Uterus (tissue), 4 donors: ENCODE measurements around the gene MYO6. TPM values are rescaled to one million over a fixed set of nuclear protein-coding genes. Genes with fewer than 3 reads are reported as not detected.
"Not testable (repeated sequence)": the region's sequence is repeated elsewhere in the genome, so short reads cannot be mapped to it uniquely, and the experiment has no call there.

Experiments
- DNase-seq, 2 donors: peaks; one replicate each; pipeline ENCODE4 v3.0.0-alpha.2; 2019 to 2020
- H3K27ac ChIP-seq, 2 donors: fragments of 200-600 bp; sonication (generic); 1 replicate in 1 of 2; 2 replicates in 1 of 2; pipeline ENCODE4 v1.5.1; 2016 to 2018
- H3K27me3 ChIP-seq, 2 donors: fragments of 200-600 bp; sonication (generic); one replicate each; pipeline ENCODE4 v1.5.1; 2018 to 2019; ENCODE audit warnings: control low read depth in 1 of 2
- H3K36me3 ChIP-seq, 2 donors: fragments of 200-600 bp; sonication (generic); one replicate each; pipeline ENCODE4 v1.5.1; 2019; ENCODE audit warnings: control low read depth in 1 of 2
- H3K4me1 ChIP-seq, 2 donors: fragments of 200-600 bp; sonication (generic); one replicate each; pipeline ENCODE4 v1.5.1; 2018 to 2019; ENCODE audit warnings: control low read depth in 1 of 2
- H3K4me3 ChIP-seq, 2 donors: fragments of 200-600 bp; sonication (generic); 1 replicate in 1 of 2; 2 replicates in 1 of 2; pipeline ENCODE4 v1.5.1; 2018 to 2019; ENCODE audit warnings: mild to moderate bottlenecking in 1 of 2
- H3K9me3 ChIP-seq, 2 donors: fragments of 200-600 bp; sonication (generic); one replicate each; pipeline ENCODE4 v1.5.1; 2019; ENCODE audit warnings: control low read depth in 1 of 2
- POLR2A ChIP-seq, 2 donors: fragments of 450-650 bp; IDR thresholded peaks; one replicate each; pipeline ENCODE4 v1.6.1; 2016; ENCODE audit warnings: antibody characterized with exemption in 2 of 2, mild to moderate bottlenecking in 1 of 2, moderate library complexity in 1 of 2
- intact Hi-C: fragments of 100-400 bp; cut with DNase I; formaldehyde crosslinking; loops from one replicate; pipeline ENCODE4 v1.15.1; 2023; ENCODE audit warnings: low total_unique reads
- total RNA-seq, 4 donors: library from RNA; depleted of rRNA in 3 of 4; stranded (reverse); fragments of >200 nt in 3 of 4; gene quantifications; one replicate each; pipeline versions ENCODE4 v1.1.0 to v1.2.4, GENCODE V29; 2014 to 2023
- TF ChIP-seq, protein P1 (sequence below), 4 experiments: fragments of 200-600 bp in 2 of 4; fragments of 450-650 bp in 2 of 4; sonication (generic) in 2 of 4; IDR thresholded peaks; one replicate each; pipeline ENCODE4 v1.5.1; 2016 to 2019; ENCODE audit warnings: antibody characterized with exemption in 4 of 4, mild to moderate bottlenecking in 2 of 4, moderate library complexity in 1 of 4
- donor health status: DM: yes; HTN: yes; CAD: no.

The MYO6 gene
- total RNA-seq = 10 to 100 TPM in 2 of 4 donors, 1 to 10 TPM in 2; 8.2 to 25.0 (median 14.1) TPM

DNA sequence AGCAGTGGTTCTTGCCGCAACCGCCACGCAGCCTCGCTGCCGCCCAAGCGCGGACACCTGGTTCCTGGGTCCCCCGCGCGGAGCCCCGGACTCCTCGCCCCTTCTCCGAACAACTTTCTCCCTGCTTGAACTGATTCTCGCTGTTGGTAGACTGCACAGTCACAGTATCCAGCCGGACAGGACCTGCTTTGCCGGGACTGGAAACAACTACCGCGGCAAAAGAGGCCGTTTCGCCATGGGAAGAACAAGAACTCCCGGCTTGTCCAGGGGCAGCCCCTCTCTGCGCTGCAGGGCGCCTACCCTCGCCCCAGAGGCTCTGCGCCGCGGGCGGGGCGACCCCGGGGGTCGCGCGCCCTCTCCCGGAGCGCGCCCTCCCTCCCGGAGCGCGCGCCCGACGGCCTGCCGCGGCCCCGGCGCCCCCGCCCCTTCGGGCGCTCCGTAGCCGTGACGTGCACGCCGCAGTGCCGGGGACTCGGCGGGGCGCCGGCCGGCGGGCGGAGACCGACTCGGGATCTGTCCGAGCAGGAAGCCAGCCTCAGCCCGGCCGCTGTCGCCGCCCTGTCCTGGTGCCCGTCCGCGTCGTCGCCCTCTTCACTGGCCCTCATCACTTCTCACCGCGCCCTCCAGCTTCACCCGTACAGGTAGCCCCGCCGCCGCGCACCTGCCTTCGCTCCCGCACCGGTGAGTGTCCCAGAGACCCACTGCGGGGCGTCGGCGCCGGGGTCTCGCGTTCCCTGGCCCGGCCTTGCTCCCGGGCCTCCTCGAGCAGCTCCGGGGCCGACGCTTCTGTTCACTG is at the start of gene MYO6:
Gene MYO6 (plus strand): TSS at position 497 of the 796 bp plus-strand sequence. CDS start 68,309 bp downstream, outside the sequence.
- peak within 1 kb of the TSS; percentile 78 to 85 for H3K27ac ChIP-seq
- H3K27me3 ChIP-seq = no peaks in the 10 kb centered on the region
- H3K4me3 ChIP-seq = peak within 1 kb of the TSS; percentile 84 to 96
- peak; percentile 66 to 87 for TF ChIP-seq POLR2A (IDR thresholded peaks at IDR 0.05)
- TF ChIP-seq, protein P1, sequence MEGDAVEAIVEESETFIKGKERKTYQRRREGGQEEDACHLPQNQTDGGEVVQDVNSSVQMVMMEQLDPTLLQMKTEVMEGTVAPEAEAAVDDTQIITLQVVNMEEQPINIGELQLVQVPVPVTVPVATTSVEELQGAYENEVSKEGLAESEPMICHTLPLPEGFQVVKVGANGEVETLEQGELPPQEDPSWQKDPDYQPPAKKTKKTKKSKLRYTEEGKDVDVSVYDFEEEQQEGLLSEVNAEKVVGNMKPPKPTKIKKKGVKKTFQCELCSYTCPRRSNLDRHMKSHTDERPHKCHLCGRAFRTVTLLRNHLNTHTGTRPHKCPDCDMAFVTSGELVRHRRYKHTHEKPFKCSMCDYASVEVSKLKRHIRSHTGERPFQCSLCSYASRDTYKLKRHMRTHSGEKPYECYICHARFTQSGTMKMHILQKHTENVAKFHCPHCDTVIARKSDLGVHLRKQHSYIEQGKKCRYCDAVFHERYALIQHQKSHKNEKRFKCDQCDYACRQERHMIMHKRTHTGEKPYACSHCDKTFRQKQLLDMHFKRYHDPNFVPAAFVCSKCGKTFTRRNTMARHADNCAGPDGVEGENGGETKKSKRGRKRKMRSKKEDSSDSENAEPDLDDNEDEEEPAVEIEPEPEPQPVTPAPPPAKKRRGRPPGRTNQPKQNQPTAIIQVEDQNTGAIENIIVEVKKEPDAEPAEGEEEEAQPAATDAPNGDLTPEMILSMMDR (IDR thresholded peaks at IDR 0.05) = no peak
- DNase-seq = peak; percentile 44 to 58
- H3K9me3 ChIP-seq = no peaks in the 10 kb centered on the region
- no peaks in the 10 kb centered on the region for H3K36me3 ChIP-seq
- intact Hi-C loops = no loop called here
- H3K4me1 ChIP-seq = no peaks in the 10 kb centered on the region

DNA sequence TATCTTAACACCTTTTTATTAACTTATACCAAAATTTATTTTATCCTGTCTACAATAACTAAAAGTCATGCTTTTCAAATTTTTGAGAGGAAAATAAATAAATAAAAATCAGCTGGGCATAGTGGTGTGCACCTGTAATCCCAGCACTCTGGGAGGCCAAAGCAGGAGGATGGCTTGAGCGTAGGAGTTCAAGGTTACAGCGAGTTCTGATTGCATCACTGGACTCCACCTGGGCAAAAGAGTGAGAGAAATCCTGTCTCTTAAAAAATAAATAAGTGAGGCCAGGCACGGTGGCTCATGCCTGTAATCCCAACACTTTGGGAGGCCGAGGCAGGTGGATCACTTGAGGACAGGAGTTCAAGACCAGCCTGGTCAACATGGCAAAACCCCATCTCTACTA is 40.7 kb upstream of the MYO6 start:
- H3K27me3 ChIP-seq, intact Hi-C loops, H3K4me1 ChIP-seq, H3K27ac ChIP-seq, H3K9me3 ChIP-seq, H3K4me3 ChIP-seq, DNase-seq, H3K36me3 ChIP-seq: not testable (repeated sequence)

DNA sequence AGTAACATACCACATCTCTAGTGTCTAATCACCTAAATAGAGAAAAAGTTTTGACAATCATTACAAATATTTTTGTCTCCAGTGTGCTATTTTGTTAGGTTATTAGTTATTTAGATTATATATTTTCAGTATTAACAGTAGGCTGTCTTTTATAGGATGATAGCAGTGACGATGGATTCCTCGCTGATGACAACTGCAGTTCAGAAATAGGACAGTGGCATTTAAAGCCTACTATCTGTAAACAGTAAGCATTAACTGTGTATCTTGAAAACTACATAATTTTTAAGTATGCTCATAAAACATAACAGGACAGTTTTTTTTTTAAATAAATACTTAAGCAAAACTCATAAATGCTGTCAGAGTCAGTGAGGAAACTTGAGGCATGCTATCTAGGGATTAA is 37.9 kb upstream of the MYO6 start:
- intact Hi-C loops = no loop called here
- Histone ChIP-seq H3K36me3 (no peaks in the 10 kb centered on the region), H3K27me3 (no peaks in the 10 kb centered on the region), H3K4me1 (no peaks in the 10 kb centered on the region), H3K27ac (no peak overlapping the region), H3K4me3 (no peak overlapping the region), H3K9me3 (no peaks in the 10 kb centered on the region)
- TF ChIP-seq POLR2A (IDR thresholded peaks at IDR 0.05) = no peak
- TF ChIP-seq, protein P1 (IDR thresholded peaks at IDR 0.05) = no peak
- no peak for DNase-seq

DNA sequence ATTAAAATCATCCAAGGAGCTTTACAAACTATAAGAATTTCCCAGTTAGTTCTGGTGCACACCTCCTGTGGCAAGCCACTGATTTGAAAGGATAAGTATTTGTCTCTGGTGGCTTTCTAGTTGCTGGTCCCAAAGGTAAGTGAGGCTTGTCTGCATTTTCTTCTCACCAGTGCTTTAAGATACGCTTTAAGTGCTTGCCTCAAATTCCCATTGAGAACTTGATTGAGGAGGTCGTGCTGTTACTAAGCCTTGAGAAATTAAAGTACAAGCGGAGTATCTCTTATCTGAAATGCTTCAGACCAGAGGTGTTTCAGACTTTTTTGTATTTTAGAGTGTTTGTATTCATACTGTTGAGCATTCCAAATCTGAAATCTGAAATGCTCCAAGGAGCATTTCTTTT is 29.9 kb upstream of the MYO6 start:
- no peak for DNase-seq
- intact Hi-C loops = no loop called here
- H3K27me3 ChIP-seq = no peaks in the 10 kb centered on the region
- no peak overlapping the region for H3K4me3 ChIP-seq
- no peaks in the 10 kb centered on the region for H3K36me3 ChIP-seq
- no peaks in the 10 kb centered on the region for H3K4me1 ChIP-seq
- no peak for TF ChIP-seq POLR2A (IDR thresholded peaks at IDR 0.05)
- TF ChIP-seq, protein P1 (IDR thresholded peaks at IDR 0.05) = no peak
- H3K9me3 ChIP-seq = no peaks in the 10 kb centered on the region
- H3K27ac ChIP-seq = no peak overlapping the region

DNA sequence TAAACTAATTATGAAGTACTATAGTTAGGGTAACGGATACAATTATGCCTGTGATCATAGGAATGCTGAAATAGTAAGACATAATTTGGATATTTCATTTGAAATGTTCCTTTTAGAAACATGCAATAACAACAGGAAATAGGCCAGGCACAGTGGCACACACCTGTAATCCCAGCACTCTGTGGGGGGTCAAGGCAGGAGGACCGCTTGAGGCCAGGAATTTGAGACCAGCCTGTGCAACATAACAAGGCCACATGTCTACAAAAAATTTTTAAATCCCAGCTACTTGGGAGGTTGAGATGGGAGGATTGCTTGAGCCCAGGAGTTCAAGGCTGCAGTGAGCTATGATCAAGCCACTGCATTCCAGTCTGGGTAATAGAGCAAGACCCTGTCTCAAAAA is 25.7 kb upstream of the MYO6 start:
- H3K4me1 ChIP-seq = no peaks in the 10 kb centered on the region
- H3K27ac ChIP-seq = no peak overlapping the region
- H3K27me3 ChIP-seq = no peaks in the 10 kb centered on the region
- no peaks in the 10 kb centered on the region for H3K9me3 ChIP-seq
- intact Hi-C loops = no loop called here
- TF ChIP-seq, protein P1 (IDR thresholded peaks at IDR 0.05) = no peak
- TF ChIP-seq POLR2A (IDR thresholded peaks at IDR 0.05) = no peak
- no peak overlapping the region for H3K4me3 ChIP-seq
- no peaks in the 10 kb centered on the region for H3K36me3 ChIP-seq
- DNase-seq = no peak
